WTC11 (cell line): ENCODE measurements around the gene ARHGAP28. TPM values are rescaled to one million over a fixed set of nuclear protein-coding genes. Genes with fewer than 3 reads are reported as not detected.
A peak's percentile ranks its signal among the peaks of the same experiment; 100 is the strongest.

Experiments used
- ATAC-seq: fragments of 200-7000 bp; cut with Tn5 transposase; 2 replicates; pipeline ENCODE4 v1.10.0; 2021; ENCODE audit warnings: mild to moderate bottlenecking, moderate library complexity
- CTCF ChIA-PET: fragments of 300-600 bp; sonication (Branson Sonifier 250); formaldehyde crosslinking; loops from one replicate; lab custom pipeline; 2021; ENCODE audit warnings: antibody characterized with exemption; lab: Charles Lee
- POLR2A ChIA-PET: fragments of 350-600 bp; sonication (Branson Sonifier 250); formaldehyde crosslinking; loops from one replicate; lab custom pipeline; 2021; ENCODE audit warnings: antibody characterized with exemption; lab: Charles Lee
- DNase-seq: peaks from one replicate; pipeline ENCODE4 v3.0.0; 2021; ENCODE audit warnings: low spot score
- H3K27ac Mint-ChIP-seq: 2 replicates; pipeline ENCODE4 v1.8.0; 2021; ENCODE audit warnings: mixed read lengths
- H3K27me3 Mint-ChIP-seq: 2 replicates; pipeline ENCODE4 v1.8.0; 2021; ENCODE audit warnings: low read depth, mild to moderate bottlenecking, moderate library complexity, mixed read lengths
- H3K36me3 Mint-ChIP-seq: 2 replicates; pipeline ENCODE4 v1.8.0; 2021; ENCODE audit warnings: mixed read lengths
- H3K4me1 Mint-ChIP-seq: 2 replicates; pipeline ENCODE4 v1.8.0; 2022; ENCODE audit warnings: mixed read lengths
- H3K4me3 Mint-ChIP-seq: 2 replicates; pipeline ENCODE4 v1.8.0; 2021; ENCODE audit warnings: mild to moderate bottlenecking, moderate library complexity, mixed read lengths
- H3K9me3 Mint-ChIP-seq: 2 replicates; pipeline ENCODE4 v1.8.0; 2021; ENCODE audit warnings: mixed read lengths
- ARID4B ChIP-seq: sonication (generic); formaldehyde crosslinking; IDR thresholded peaks from 2 replicates; pipeline ENCODE4 v1.8.0; 2023; ENCODE audit warnings: missing genetic modification reagents, mild to moderate bottlenecking, borderline replicate concordance
- ATF6 ChIP-seq: sonication (generic); formaldehyde crosslinking; IDR thresholded peaks from 2 replicates; pipeline ENCODE4 v1.8.1; 2023; ENCODE audit warnings: mild to moderate bottlenecking, missing genetic modification reagents
- CREM ChIP-seq: sonication (generic); formaldehyde crosslinking; IDR thresholded peaks from 2 replicates; pipeline ENCODE4 v1.8.1; 2022; ENCODE audit warnings: mild to moderate bottlenecking, missing genetic modification reagents, moderate library complexity
- GTF2I ChIP-seq: fragments of 250-450 bp; sonication (Bioruptor Pico); conservative IDR thresholded peaks from 2 replicates; pipeline ENCODE4 v1.4.0; 2021; ENCODE audit warnings: mild to moderate bottlenecking
- NR3C1 ChIP-seq: sonication (generic); formaldehyde crosslinking; conservative IDR thresholded peaks from 2 replicates; pipeline ENCODE4 v1.8.1; 2023; ENCODE audit warnings: low read depth, mild to moderate bottlenecking, missing genetic modification reagents
- OVOL2 ChIP-seq: fragments of 250-450 bp; sonication (Bioruptor Pico); IDR thresholded peaks from 2 replicates; pipeline ENCODE4 v1.9.0; 2021; ENCODE audit warnings: mild to moderate bottlenecking, borderline replicate concordance
- SMAD4 ChIP-seq: sonication (generic); formaldehyde crosslinking; IDR thresholded peaks from 2 replicates; pipeline ENCODE4 v1.8.0; 2022; ENCODE audit warnings: mild to moderate bottlenecking, missing genetic modification reagents
- TP53 ChIP-seq: sonication (generic); formaldehyde crosslinking; IDR thresholded peaks from 2 replicates; pipeline ENCODE4 v1.8.1; 2023; ENCODE audit warnings: mild to moderate bottlenecking, missing genetic modification reagents
- ZNF138 ChIP-seq: sonication (generic); formaldehyde crosslinking; conservative IDR thresholded peaks from 2 replicates; pipeline ENCODE4 v1.8.1; 2022; ENCODE audit warnings: mild to moderate bottlenecking, moderate library complexity, missing genetic modification reagents
- ZNF263 ChIP-seq: sonication (generic); formaldehyde crosslinking; IDR thresholded peaks from 2 replicates; pipeline ENCODE4 v1.8.1; 2022; ENCODE audit warnings: low read depth, mild to moderate bottlenecking, moderate library complexity, missing genetic modification reagents
- ZNF416 ChIP-seq: fragments of 250-450 bp; sonication (Bioruptor Pico); IDR thresholded peaks from 2 replicates; pipeline ENCODE4 v1.9.0; 2021; ENCODE audit warnings: mild to moderate bottlenecking, inconsistent platforms
- ZNF512 ChIP-seq: sonication (generic); formaldehyde crosslinking; IDR thresholded peaks from 2 replicates; pipeline ENCODE4 v1.8.1; 2022; ENCODE audit warnings: missing genetic modification reagents, borderline replicate concordance
- ZNF671 ChIP-seq: fragments of 250-450 bp; sonication (Bioruptor Pico); IDR thresholded peaks from 2 replicates; pipeline ENCODE4 v1.8.0; 2021; ENCODE audit warnings: mild to moderate bottlenecking
- total RNA-seq: library from RNA; stranded (reverse); gene quantifications from 3 replicates; pipeline ENCODE4 v1.2.3, GENCODE V29; 2021
- TF ChIP-seq, protein P1 (sequence below): sonication (generic); formaldehyde crosslinking; IDR thresholded peaks from 2 replicates; pipeline ENCODE4 v1.8.1; 2023; ENCODE audit warnings: mild to moderate bottlenecking, missing genetic modification reagents, borderline replicate concordance
- TF ChIP-seq, protein P2 (sequence below): fragments of 250-450 bp; sonication (Bioruptor Pico); IDR thresholded peaks from 2 replicates; pipeline ENCODE4 v1.8.0; 2021; ENCODE audit warnings: mild to moderate bottlenecking

ARHGAP28 gene
- total RNA-seq, 1 experiment from 2014 or later = 14.8 TPM

GRCh38 chr18:6738622-6739021, 9.1 kb downstream of the ARHGAP28 start:
- Mint-ChIP-seq H3K9me3 (no peaks in the 10 kb centered on the region), H3K4me3 (no peak overlapping the region)
- ATAC-seq = no peak

DNA sequence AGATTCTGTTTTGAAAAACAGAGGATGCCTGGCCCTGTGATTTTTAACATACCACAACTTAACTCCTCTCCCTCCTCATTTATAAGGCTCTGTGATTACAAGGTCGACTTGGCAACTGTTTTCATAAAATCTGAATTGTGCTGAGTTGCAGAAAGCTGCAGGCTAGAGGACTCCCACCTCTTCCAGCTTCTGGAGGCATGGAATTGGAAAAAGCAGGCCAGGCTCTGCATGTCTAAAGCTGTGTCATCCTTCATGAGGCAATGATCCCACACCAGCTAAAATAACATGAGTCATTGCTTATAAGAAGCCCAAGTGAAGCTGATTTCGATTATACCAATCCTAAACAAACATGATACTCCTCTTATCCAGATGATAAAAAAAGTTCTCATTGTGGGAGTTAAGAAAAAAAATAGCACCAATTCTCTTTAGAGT, 11.7 kb downstream of the ARHGAP28 start:
- ATAC-seq (peak; percentile 36), DNase-seq (no peak)
- no peaks in the 10 kb centered on the region for H3K9me3 Mint-ChIP-seq
- CTCF ChIA-PET = interaction anchor here (1.0 to 1.4 kb wide), 4 partner anchors 9 to 198 kb away, joined by 3 to 6 read pairs (median 3); partner anchors contain the start of gene ARHGAP28
- POLR2A ChIA-PET = interaction anchor here (0.8 kb wide), 1 partner anchor 17 kb away, joined by 3 read pairs; no protein-coding TSS in a partner anchor
- no peak overlapping the region for H3K4me3 Mint-ChIP-seq
- peaks cover 54% of the 10 kb centered on the region for H3K4me1 Mint-ChIP-seq
- no peak overlapping the region for H3K27ac Mint-ChIP-seq
- H3K27me3 Mint-ChIP-seq = no peaks in the 10 kb centered on the region
- 0 out of 2 replicates have a peak, but pooled peaks cover 2% of the 10 kb centered on the region for H3K36me3 Mint-ChIP-seq
- TF ChIP-seq ZNF263 (CRISPR knock-in tag) = no peak
- TF ChIP-seq, protein P1, sequence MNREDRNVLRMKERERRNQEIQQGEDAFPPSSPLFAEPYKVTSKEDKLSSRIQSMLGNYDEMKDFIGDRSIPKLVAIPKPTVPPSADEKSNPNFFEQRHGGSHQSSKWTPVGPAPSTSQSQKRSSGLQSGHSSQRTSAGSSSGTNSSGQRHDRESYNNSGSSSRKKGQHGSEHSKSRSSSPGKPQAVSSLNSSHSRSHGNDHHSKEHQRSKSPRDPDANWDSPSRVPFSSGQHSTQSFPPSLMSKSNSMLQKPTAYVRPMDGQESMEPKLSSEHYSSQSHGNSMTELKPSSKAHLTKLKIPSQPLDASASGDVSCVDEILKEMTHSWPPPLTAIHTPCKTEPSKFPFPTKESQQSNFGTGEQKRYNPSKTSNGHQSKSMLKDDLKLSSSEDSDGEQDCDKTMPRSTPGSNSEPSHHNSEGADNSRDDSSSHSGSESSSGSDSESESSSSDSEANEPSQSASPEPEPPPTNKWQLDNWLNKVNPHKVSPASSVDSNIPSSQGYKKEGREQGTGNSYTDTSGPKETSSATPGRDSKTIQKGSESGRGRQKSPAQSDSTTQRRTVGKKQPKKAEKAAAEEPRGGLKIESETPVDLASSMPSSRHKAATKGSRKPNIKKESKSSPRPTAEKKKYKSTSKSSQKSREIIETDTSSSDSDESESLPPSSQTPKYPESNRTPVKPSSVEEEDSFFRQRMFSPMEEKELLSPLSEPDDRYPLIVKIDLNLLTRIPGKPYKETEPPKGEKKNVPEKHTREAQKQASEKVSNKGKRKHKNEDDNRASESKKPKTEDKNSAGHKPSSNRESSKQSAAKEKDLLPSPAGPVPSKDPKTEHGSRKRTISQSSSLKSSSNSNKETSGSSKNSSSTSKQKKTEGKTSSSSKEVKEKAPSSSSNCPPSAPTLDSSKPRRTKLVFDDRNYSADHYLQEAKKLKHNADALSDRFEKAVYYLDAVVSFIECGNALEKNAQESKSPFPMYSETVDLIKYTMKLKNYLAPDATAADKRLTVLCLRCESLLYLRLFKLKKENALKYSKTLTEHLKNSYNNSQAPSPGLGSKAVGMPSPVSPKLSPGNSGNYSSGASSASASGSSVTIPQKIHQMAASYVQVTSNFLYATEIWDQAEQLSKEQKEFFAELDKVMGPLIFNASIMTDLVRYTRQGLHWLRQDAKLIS (CRISPR knock-in tag) = no peak
- no peak for TF ChIP-seq OVOL2 (CRISPR knock-in tag)
- TF ChIP-seq ARID4B = no peak
- TF ChIP-seq NR3C1 = no peak
- TF ChIP-seq, protein P2, sequence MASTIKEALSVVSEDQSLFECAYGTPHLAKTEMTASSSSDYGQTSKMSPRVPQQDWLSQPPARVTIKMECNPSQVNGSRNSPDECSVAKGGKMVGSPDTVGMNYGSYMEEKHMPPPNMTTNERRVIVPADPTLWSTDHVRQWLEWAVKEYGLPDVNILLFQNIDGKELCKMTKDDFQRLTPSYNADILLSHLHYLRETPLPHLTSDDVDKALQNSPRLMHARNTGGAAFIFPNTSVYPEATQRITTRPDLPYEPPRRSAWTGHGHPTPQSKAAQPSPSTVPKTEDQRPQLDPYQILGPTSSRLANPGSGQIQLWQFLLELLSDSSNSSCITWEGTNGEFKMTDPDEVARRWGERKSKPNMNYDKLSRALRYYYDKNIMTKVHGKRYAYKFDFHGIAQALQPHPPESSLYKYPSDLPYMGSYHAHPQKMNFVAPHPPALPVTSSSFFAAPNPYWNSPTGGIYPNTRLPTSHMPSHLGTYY = no peak
- TF ChIP-seq GTF2I (CRISPR knock-in tag) = no peak
- TF ChIP-seq CREM (CRISPR knock-in tag) = no peak
- no peak for TF ChIP-seq TP53 (CRISPR knock-in tag)

More at GRCh38 chr18:6738622-6739021, 9.1 kb downstream of the ARHGAP28 start:
- no peaks in the 10 kb centered on the region for H3K27me3 Mint-ChIP-seq
- TF ChIP-seq ZNF416 (CRISPR knock-in tag) (no peak), ATF6 (no peak), ZNF512 (CRISPR knock-in tag) (no peak), ZNF671 (CRISPR knock-in tag) (no peak), SMAD4 (CRISPR knock-in tag) (no peak), ZNF138 (no peak)
- TF ChIP-seq, all 79 proteins: peak for 0
- no peak for DNase-seq
- Mint-ChIP-seq H3K36me3 (0 out of 2 replicates have a peak, but pooled peaks cover 2% of the 10 kb centered on the region), H3K27ac (peak overlapping the region; percentile 65), H3K4me1 (peaks cover 65% of the 10 kb centered on the region)
- ChIA-PET POLR2A (no interaction called here), CTCF (no interaction called here)
